Right atrium auricular region (tissue), 2 donors: ENCODE measurements around the gene TRAPPC2B. TPM values are rescaled to one million over a fixed set of nuclear protein-coding genes. Genes with fewer than 3 reads are reported as not detected.

Experiments used
- DNase-seq: peaks from one replicate; pipeline ENCODE4 v3.0.0-alpha.2; 2019; ENCODE audit warnings: low spot score
- H3K27ac ChIP-seq, 2 donors: fragments of 200-600 bp; sonication (generic); 1 replicate in 1 of 2; 2 replicates in 1 of 2; pipeline ENCODE4 v1.5.1; 2016 to 2019
- H3K27me3 ChIP-seq, 2 donors: fragments of 200-600 bp; sonication (generic); one replicate each; pipeline versions ENCODE4 v1.5.1 to v1.6.0; 2017 to 2019
- H3K36me3 ChIP-seq: fragments of 200-600 bp; sonication (generic); one replicate; pipeline ENCODE4 v1.5.1; 2016
- H3K4me1 ChIP-seq, 2 donors: fragments of 200-600 bp; sonication (generic); one replicate each; pipeline versions ENCODE4 v1.5.1 to v1.6.0; 2017 to 2019
- H3K4me3 ChIP-seq, 2 donors: fragments of 200-600 bp; sonication (generic); 1 replicate in 1 of 2; 2 replicates in 1 of 2; pipeline ENCODE4 v1.5.1; 2017 to 2019; ENCODE audit warnings: mild to moderate bottlenecking in 1 of 2, moderate library complexity in 1 of 2
- H3K9me3 ChIP-seq, 2 donors: fragments of 200-600 bp; sonication (generic); one replicate each; pipeline ENCODE4 v1.5.1; 2019
- total RNA-seq, 2 donors: library from RNA; depleted of rRNA; stranded (reverse); fragments of >200 nt; gene quantifications; one replicate each; pipeline ENCODE4 v1.1.0, GENCODE V29; 2016
- TF ChIP-seq, protein P1 (sequence below), 2 donors: fragments of 200-600 bp; sonication (generic); IDR thresholded peaks; one replicate each; pipeline ENCODE4 v1.5.1; 2019; ENCODE audit warnings: antibody characterized with exemption in 2 of 2

TRAPPC2B gene
- total RNA-seq, 2 donors from 2014 or later, result 16.2 to 23.1 TPM

DNA sequence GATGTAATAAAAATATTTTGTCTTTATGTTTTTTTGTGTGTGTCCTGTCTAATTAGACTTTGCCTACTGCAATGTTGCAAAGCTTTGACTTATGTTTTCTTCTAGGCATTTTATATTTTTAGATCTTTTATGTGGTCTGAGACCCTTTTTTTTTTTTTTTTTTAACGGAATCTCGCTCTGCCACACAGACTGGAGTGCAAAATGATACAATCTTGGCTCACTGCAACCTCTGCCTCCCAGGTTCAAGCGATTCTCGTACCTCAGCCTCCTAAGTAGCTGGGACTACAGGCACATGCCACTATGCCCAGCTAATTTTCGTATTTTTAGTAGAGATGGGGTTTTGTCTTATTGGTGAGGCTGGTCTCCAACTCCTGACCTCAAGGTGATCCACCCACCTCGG, 20.8 kb upstream of the TRAPPC2B start:
- no peaks in the 10 kb centered on the region for H3K27me3 ChIP-seq
- TF ChIP-seq, protein P1, sequence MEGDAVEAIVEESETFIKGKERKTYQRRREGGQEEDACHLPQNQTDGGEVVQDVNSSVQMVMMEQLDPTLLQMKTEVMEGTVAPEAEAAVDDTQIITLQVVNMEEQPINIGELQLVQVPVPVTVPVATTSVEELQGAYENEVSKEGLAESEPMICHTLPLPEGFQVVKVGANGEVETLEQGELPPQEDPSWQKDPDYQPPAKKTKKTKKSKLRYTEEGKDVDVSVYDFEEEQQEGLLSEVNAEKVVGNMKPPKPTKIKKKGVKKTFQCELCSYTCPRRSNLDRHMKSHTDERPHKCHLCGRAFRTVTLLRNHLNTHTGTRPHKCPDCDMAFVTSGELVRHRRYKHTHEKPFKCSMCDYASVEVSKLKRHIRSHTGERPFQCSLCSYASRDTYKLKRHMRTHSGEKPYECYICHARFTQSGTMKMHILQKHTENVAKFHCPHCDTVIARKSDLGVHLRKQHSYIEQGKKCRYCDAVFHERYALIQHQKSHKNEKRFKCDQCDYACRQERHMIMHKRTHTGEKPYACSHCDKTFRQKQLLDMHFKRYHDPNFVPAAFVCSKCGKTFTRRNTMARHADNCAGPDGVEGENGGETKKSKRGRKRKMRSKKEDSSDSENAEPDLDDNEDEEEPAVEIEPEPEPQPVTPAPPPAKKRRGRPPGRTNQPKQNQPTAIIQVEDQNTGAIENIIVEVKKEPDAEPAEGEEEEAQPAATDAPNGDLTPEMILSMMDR (IDR thresholded peaks at IDR 0.05), result no peak

DNA sequence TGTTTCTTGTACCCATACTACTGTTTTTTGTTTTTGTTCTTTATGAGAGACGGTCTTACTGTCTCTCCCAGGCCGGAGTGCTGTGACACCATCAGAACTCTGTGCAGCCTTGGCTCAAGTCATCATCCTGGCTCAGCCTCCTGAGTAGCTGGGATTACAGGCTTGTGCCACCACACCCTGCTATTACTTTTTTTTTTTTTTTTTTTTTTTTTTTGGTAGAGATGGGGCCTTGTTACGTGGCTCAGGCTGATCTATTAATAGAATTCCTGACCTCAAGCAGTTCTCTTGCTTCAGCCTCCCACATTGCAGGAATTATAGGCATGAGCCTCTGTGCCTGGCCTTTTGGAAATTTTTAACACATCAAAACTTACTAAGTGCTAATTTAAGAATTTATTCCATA, 15.2 kb upstream of the TRAPPC2B start:
- no peak for DNase-seq
- Histone ChIP-seq H3K9me3 (no peaks in the 10 kb centered on the region), H3K4me3 (no peak overlapping the region), H3K4me1 (peaks cover 0 to 17% of the 10 kb centered on the region in 2 donors), H3K27ac (no peak overlapping the region), H3K36me3 (no peaks in the 10 kb centered on the region), H3K27me3 (no peaks in the 10 kb centered on the region)
- TF ChIP-seq, protein P1 (IDR thresholded peaks at IDR 0.05), result no peak

More for the DNA sequence above, 20.8 kb upstream of the TRAPPC2B start:
- Histone ChIP-seq H3K27ac (no peak overlapping the region), H3K9me3 (no peaks in the 10 kb centered on the region), H3K4me3 (no peak overlapping the region), H3K36me3 (no peaks in the 10 kb centered on the region), H3K4me1 (peaks cover 0 to 14% of the 10 kb centered on the region in 2 donors)
- DNase-seq, result no peak

DNA sequence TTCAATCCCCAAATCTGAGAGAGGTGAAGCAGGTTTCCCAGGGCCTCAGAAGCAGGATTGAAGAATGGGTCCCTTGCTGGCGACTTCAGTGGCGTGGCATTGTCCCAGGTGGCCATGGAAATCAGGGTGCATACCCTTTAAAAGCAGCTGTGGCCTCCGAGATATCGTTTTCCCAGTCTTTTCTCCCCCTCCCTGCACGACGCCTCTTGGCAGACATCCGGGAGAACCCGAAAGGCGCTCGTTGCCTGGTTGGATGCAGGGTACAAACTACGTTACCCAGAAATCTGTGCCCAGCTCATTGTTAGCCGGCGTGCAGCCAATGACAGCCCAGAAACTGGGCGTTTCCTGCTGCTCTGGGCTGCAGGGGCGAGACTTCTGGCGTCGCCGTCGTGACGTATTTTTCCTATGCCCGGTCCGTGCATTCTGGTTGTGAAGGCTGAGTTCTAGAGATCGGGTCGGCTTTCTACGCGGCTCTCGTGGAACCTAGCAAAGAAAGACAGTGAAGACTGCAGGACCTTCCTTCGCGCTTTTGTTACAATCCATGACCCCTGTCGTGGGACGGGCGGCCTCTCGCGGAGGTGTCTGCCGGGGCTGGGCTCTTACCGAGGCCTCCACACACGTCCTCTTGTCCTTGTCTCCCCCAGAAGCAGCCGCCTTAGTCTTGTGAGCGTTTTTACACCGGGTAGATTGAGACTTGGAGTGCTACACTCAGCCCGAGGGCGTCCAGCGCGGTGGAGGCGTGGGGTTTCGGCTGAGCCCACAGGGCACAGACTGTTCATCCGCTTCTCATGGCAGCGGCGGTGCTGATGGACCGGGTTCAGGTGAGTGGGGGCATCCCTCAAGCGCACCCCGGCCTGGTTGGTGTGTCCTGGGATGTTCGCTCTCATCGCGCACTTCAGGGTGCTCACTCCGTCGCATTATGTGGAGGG, 12.2 kb upstream of the TRAPPC2B start, which contains the start of gene ZNF304:
TSS of gene ZNF304 (plus strand) at position 395 of the 929 bp plus-strand sequence. CDS start at position 789, 394 bp downstream.
- Histone ChIP-seq H3K4me1 (peaks cover 0 to 33% of the 10 kb centered on the region in 2 donors), H3K36me3 (peaks cover 22% of the 10 kb centered on the region), H3K27me3 (no peaks in the 10 kb centered on the region), H3K27ac (peak within 1 kb of the TSS; percentile 82 to 89), H3K4me3 (peak within 1 kb of the TSS; percentile 87 to 98), H3K9me3 (peaks cover 0 to 5% of the 10 kb centered on the region in 2 donors)
- peak; percentile 96 for DNase-seq
- TF ChIP-seq, protein P1 (IDR thresholded peaks at IDR 0.05), result no peak

DNA sequence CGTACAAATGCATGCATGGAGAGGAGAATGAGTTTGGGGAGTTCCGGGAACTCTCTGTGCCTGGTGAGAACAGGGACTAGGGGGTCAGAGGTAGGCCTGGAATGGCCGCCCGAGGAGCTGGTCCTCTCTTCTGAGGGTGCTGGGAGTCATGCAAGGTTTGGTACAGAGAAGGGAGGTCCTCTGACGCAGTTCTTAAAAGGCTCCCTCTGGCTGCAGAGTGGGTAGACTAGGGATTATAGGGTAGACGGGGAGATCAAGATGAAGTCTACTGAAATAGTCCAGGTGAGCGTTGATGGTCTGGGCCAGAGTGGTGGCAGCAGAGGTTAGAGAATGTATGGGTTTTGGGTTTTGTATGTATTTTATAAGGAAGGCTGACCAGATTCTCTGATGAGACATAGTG, 11.5 kb upstream of the TRAPPC2B start:
- no peaks in the 10 kb centered on the region for H3K27me3 ChIP-seq
- TF ChIP-seq, protein P1 (IDR thresholded peaks at IDR 0.05), result no peak
- no peak for DNase-seq
- H3K9me3 ChIP-seq, result peaks cover 0 to 13% of the 10 kb centered on the region in 2 donors
- peaks cover 0 to 33% of the 10 kb centered on the region in 2 donors for H3K4me1 ChIP-seq
- H3K36me3 ChIP-seq, result peaks cover 29% of the 10 kb centered on the region
- peak overlapping the region; percentile 87 to 98 for H3K4me3 ChIP-seq
- peak overlapping the region; percentile 82 to 89 for H3K27ac ChIP-seq

DNA sequence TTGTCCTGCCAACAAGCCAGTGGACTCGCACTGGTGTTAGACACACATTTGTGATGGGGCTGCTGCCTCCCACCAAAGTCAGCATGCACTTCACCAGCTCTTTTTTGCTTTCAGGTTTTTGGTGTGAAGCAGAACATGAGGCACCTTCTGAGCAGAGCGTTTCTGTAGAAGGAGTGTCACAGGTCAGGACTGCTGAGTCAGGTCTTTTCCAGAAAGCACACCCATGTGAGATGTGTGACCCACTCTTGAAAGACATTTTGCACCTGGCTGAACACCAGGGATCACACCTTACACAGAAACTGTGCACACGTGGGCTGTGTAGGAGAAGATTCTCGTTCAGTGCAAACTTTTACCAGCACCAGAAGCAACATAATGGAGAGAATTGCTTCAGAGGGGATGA, 7.4 kb upstream of the TRAPPC2B start:
- Histone ChIP-seq H3K9me3 (peaks cover 0 to 40% of the 10 kb centered on the region in 2 donors), H3K4me3 (no peak overlapping the region), H3K36me3 (peaks cover 52% of the 10 kb centered on the region), H3K4me1 (peaks cover 0 to 33% of the 10 kb centered on the region in 2 donors), H3K27me3 (no peaks in the 10 kb centered on the region), H3K27ac (no peak overlapping the region)
- TF ChIP-seq, protein P1 (IDR thresholded peaks at IDR 0.05), result no peak
- DNase-seq, result no peak
